Measurements from ENCODE around the gene NSG1. TPM values are rescaled to one million over a fixed set of nuclear protein-coding genes. Genes with fewer than 3 reads are reported as not detected.

NSG1 gene
- total RNA-seq, 2 experiments from 2014 or later: 4.1 to 5.3 TPM

- CTCF ChIA-PET: no interaction called here
- no peaks in the 10 kb centered on the region for H3K9me3 Mint-ChIP-seq (ENCODE audit: low read depth)
- DNase-seq (no peak), ATAC-seq (no peak)
- POLR2A ChIA-PET: no interaction called here
- intact Hi-C loops (cut with DNase I, micrococcal nuclease): no loop called here
- no peak overlapping the region for H3K27ac Mint-ChIP-seq
- no peaks in the 10 kb centered on the region for H3K36me3 Mint-ChIP-seq (ENCODE audit: low read depth)
- H3K4me3 Mint-ChIP-seq: no peak overlapping the region
- no peaks in the 10 kb centered on the region for H3K4me1 Mint-ChIP-seq
- H3K27me3 Mint-ChIP-seq: no peaks in the 10 kb centered on the region
These were observed 18.6 kb downstream of the NSG1 start for GRCh38 chr4:4405358-4405962.

GRCh38 chr4:4406455-4407298 lies 19.8 kb downstream of the NSG1 start:
- no peak for DNase-seq
- H3K27me3 Mint-ChIP-seq: no peaks in the 10 kb centered on the region
- H3K27ac Mint-ChIP-seq: no peak overlapping the region
- H3K36me3 Mint-ChIP-seq (ENCODE audit: low read depth): no peaks in the 10 kb centered on the region
- intact Hi-C loops (cut with DNase I, micrococcal nuclease): no loop called here
- H3K9me3 Mint-ChIP-seq (ENCODE audit: low read depth): no peaks in the 10 kb centered on the region
- H3K4me1 Mint-ChIP-seq: no peaks in the 10 kb centered on the region
- ChIA-PET CTCF (interaction anchor here (0.8 kb wide), 1 partner anchor 1205 kb away, joined by 3 read pairs; no protein-coding TSS in a partner anchor), POLR2A (no interaction called here)
- ATAC-seq: no peak
- no peak overlapping the region for H3K4me3 Mint-ChIP-seq

GRCh38 chr4:4407299-4408131 lies 20.6 kb downstream of the NSG1 start:
- no peaks in the 10 kb centered on the region for H3K4me1 Mint-ChIP-seq
- H3K36me3 Mint-ChIP-seq (ENCODE audit: low read depth): no peaks in the 10 kb centered on the region
- ChIA-PET POLR2A (no interaction called here), CTCF (interaction anchor here (0.8 kb wide), 1 partner anchor 1205 kb away, joined by 3 read pairs; no protein-coding TSS in a partner anchor)
- no peak for ATAC-seq
- no peaks in the 10 kb centered on the region for H3K9me3 Mint-ChIP-seq (ENCODE audit: low read depth)
- H3K27me3 Mint-ChIP-seq: no peaks in the 10 kb centered on the region
- H3K27ac Mint-ChIP-seq: no peak overlapping the region
- DNase-seq: no peak
- H3K4me3 Mint-ChIP-seq: no peak overlapping the region
- intact Hi-C loops (cut with DNase I, micrococcal nuclease): no loop called here

GRCh38 chr4:4408132-4408523 lies 21.2 kb downstream of the NSG1 start:
- no peak overlapping the region for H3K4me3 Mint-ChIP-seq
- CTCF ChIA-PET: interaction anchor here (1.5 kb wide), 1 partner anchor 9 kb away, joined by 5 read pairs; no protein-coding TSS in a partner anchor
- ATAC-seq (no peak), DNase-seq (no peak)
- H3K36me3 Mint-ChIP-seq (ENCODE audit: low read depth): no peaks in the 10 kb centered on the region
- no peaks in the 10 kb centered on the region for H3K9me3 Mint-ChIP-seq (ENCODE audit: low read depth)
- POLR2A ChIA-PET: no interaction called here
- H3K27ac Mint-ChIP-seq: no peak overlapping the region
- intact Hi-C loops (cut with DNase I, micrococcal nuclease): no loop called here
- H3K27me3 Mint-ChIP-seq: no peaks in the 10 kb centered on the region
- H3K4me1 Mint-ChIP-seq: no peaks in the 10 kb centered on the region

GRCh38 chr4:4408576-4409335 lies 21.9 kb downstream of the NSG1 start:
- no peak for ATAC-seq
- intact Hi-C loops (cut with DNase I, micrococcal nuclease): no loop called here
- no peaks in the 10 kb centered on the region for H3K27me3 Mint-ChIP-seq
- H3K9me3 Mint-ChIP-seq (ENCODE audit: low read depth): no peaks in the 10 kb centered on the region
- H3K36me3 Mint-ChIP-seq (ENCODE audit: low read depth): no peaks in the 10 kb centered on the region
- DNase-seq: no peak
- H3K27ac Mint-ChIP-seq: no peak overlapping the region
- H3K4me3 Mint-ChIP-seq: no peak overlapping the region
- no peaks in the 10 kb centered on the region for H3K4me1 Mint-ChIP-seq
- ChIA-PET CTCF (interaction anchor here (1.5 kb wide), 1 partner anchor 9 kb away, joined by 5 read pairs; no protein-coding TSS in a partner anchor), POLR2A (no interaction called here)

- no peak for ATAC-seq
- CTCF ChIA-PET: interaction anchor here (1.5 kb wide), 1 partner anchor 8 kb away, joined by 5 read pairs; no protein-coding TSS in a partner anchor
- H3K27me3 Mint-ChIP-seq: no peaks in the 10 kb centered on the region
These were observed 22.7 kb downstream of the NSG1 start for GRCh38 chr4:4409416-4410115.

GRCh38 chr4:4410271-4410670 lies 23.4 kb downstream of the NSG1 start:
- CTCF ChIA-PET: interaction anchor here (0.6 kb wide), 1 partner anchor 103 kb away, joined by 3 read pairs; no protein-coding TSS in a partner anchor
- POLR2A ChIA-PET: no interaction called here

More at GRCh38 chr4:4409416-4410115, 22.7 kb downstream of the NSG1 start:
- Mint-ChIP-seq H3K9me3 (ENCODE audit: low read depth) (no peaks in the 10 kb centered on the region), H3K4me1 (no peaks in the 10 kb centered on the region), H3K27ac (no peak overlapping the region), H3K4me3 (no peak overlapping the region), H3K36me3 (ENCODE audit: low read depth) (no peaks in the 10 kb centered on the region)
- intact Hi-C loops (cut with DNase I, micrococcal nuclease): no loop called here
- no peak for DNase-seq
- POLR2A ChIA-PET: no interaction called here

GRCh38 chr4:4411906-4412305 lies 25.0 kb downstream of the NSG1 start:
- Mint-ChIP-seq H3K9me3 (ENCODE audit: low read depth) (no peaks in the 10 kb centered on the region), H3K4me1 (no peaks in the 10 kb centered on the region), H3K36me3 (ENCODE audit: low read depth) (peaks cover 8% of the 10 kb centered on the region), H3K27me3 (no peaks in the 10 kb centered on the region), H3K27ac (no peak overlapping the region), H3K4me3 (no peak overlapping the region)
- ATAC-seq: no peak
- DNase-seq: no peak
- ChIA-PET POLR2A (no interaction called here), CTCF (interaction anchor here (1.0 to 1.9 kb wide), 2 partner anchors 14 to 22 kb away, joined by 3 to 4 read pairs; no protein-coding TSS in a partner anchor)
- intact Hi-C loops (cut with DNase I, micrococcal nuclease): no loop called here

More at GRCh38 chr4:4410271-4410670, 23.4 kb downstream of the NSG1 start:
- Mint-ChIP-seq H3K36me3 (ENCODE audit: low read depth) (no peaks in the 10 kb centered on the region), H3K27ac (no peak overlapping the region), H3K4me3 (no peak overlapping the region), H3K27me3 (no peaks in the 10 kb centered on the region), H3K4me1 (no peaks in the 10 kb centered on the region), H3K9me3 (ENCODE audit: low read depth) (no peaks in the 10 kb centered on the region)
- no peak for DNase-seq
- no peak for ATAC-seq
- intact Hi-C loops (cut with DNase I, micrococcal nuclease): no loop called here

GRCh38 chr4:4412641-4413372 lies 25.9 kb downstream of the NSG1 start:
- Mint-ChIP-seq H3K4me3 (no peak overlapping the region), H3K36me3 (ENCODE audit: low read depth) (peaks cover 8% of the 10 kb centered on the region), H3K27ac (no peak overlapping the region), H3K27me3 (no peaks in the 10 kb centered on the region), H3K4me1 (peaks cover 2% of the 10 kb centered on the region), H3K9me3 (ENCODE audit: low read depth) (no peaks in the 10 kb centered on the region)
- CTCF ChIA-PET: interaction anchor here (1.9 kb wide), 1 partner anchor 22 kb away, joined by 4 read pairs; no protein-coding TSS in a partner anchor
- no peak for ATAC-seq
- POLR2A ChIA-PET: no interaction called here
- intact Hi-C loops (cut with DNase I, micrococcal nuclease): no loop called here
- no peak for DNase-seq

- Mint-ChIP-seq H3K4me1 (peaks cover 7% of the 10 kb centered on the region), H3K9me3 (ENCODE audit: low read depth) (no peaks in the 10 kb centered on the region), H3K4me3 (no peak overlapping the region), H3K27ac (no peak overlapping the region), H3K36me3 (ENCODE audit: low read depth) (peaks cover 8% of the 10 kb centered on the region), H3K27me3 (no peaks in the 10 kb centered on the region)
- POLR2A ChIA-PET: no interaction called here
- intact Hi-C loops (cut with DNase I, micrococcal nuclease): no loop called here
- DNase-seq (no peak), ATAC-seq (no peak)
- CTCF ChIA-PET: interaction anchor here (0.5 kb wide), 1 partner anchor 20 kb away, joined by 3 read pairs; no protein-coding TSS in a partner anchor
These were observed 26.4 kb downstream of the NSG1 start for GRCh38 chr4:4413373-4413725.
